Uterus (tissue), 4 donors: ENCODE measurements around the gene PLCG1. TPM values are rescaled to one million over a fixed set of nuclear protein-coding genes. Genes with fewer than 3 reads are reported as not detected.
A peak's percentile ranks its signal among the peaks of the same experiment; 100 is the strongest.

Experiments
- DNase-seq, 2 donors: peaks; one replicate each; pipeline ENCODE4 v3.0.0-alpha.2; 2019 to 2020
- H3K27ac ChIP-seq, 2 donors: fragments of 200-600 bp; sonication (generic); 1 replicate in 1 of 2; 2 replicates in 1 of 2; pipeline ENCODE4 v1.5.1; 2016 to 2018
- H3K27me3 ChIP-seq, 2 donors: fragments of 200-600 bp; sonication (generic); one replicate each; pipeline ENCODE4 v1.5.1; 2018 to 2019; ENCODE audit warnings: control low read depth in 1 of 2
- H3K36me3 ChIP-seq, 2 donors: fragments of 200-600 bp; sonication (generic); one replicate each; pipeline ENCODE4 v1.5.1; 2019; ENCODE audit warnings: control low read depth in 1 of 2
- H3K4me1 ChIP-seq, 2 donors: fragments of 200-600 bp; sonication (generic); one replicate each; pipeline ENCODE4 v1.5.1; 2018 to 2019; ENCODE audit warnings: control low read depth in 1 of 2
- H3K4me3 ChIP-seq, 2 donors: fragments of 200-600 bp; sonication (generic); 1 replicate in 1 of 2; 2 replicates in 1 of 2; pipeline ENCODE4 v1.5.1; 2018 to 2019; ENCODE audit warnings: mild to moderate bottlenecking in 1 of 2
- H3K9me3 ChIP-seq, 2 donors: fragments of 200-600 bp; sonication (generic); one replicate each; pipeline ENCODE4 v1.5.1; 2019; ENCODE audit warnings: control low read depth in 1 of 2
- CTCF ChIP-seq, 4 experiments: fragments of 200-600 bp in 2 of 4; fragments of 450-650 bp in 2 of 4; sonication (generic) in 2 of 4; IDR thresholded peaks; one replicate each; pipeline ENCODE4 v1.5.1; 2016 to 2019; ENCODE audit warnings: antibody characterized with exemption in 4 of 4, mild to moderate bottlenecking in 2 of 4, moderate library complexity in 1 of 4
- POLR2A ChIP-seq, 2 donors: fragments of 450-650 bp; IDR thresholded peaks; one replicate each; pipeline ENCODE4 v1.6.1; 2016; ENCODE audit warnings: antibody characterized with exemption in 2 of 2, mild to moderate bottlenecking in 1 of 2, moderate library complexity in 1 of 2
- intact Hi-C: fragments of 100-400 bp; cut with DNase I; formaldehyde crosslinking; loops from one replicate; pipeline ENCODE4 v1.15.1; 2023; ENCODE audit warnings: low total_unique reads
- total RNA-seq, 4 donors: library from RNA; depleted of rRNA in 3 of 4; stranded (reverse); fragments of >200 nt in 3 of 4; gene quantifications; one replicate each; pipeline versions ENCODE4 v1.1.0 to v1.2.4, GENCODE V29; 2014 to 2023
- donor health status: DM: yes; HTN: yes; CAD: no.

Gene PLCG1
- total RNA-seq, 4 donors from 2014 or later = 38.8 to 180 (median 138) TPM

GRCh38 chr20:41094353-41095055 is 42.8 kb upstream of the PLCG1 start:
- Histone ChIP-seq H3K4me1 (peaks cover 0 to 9% of the 10 kb centered on the region in 2 donors), H3K27me3 (no peaks in the 10 kb centered on the region), H3K4me3 (no peak overlapping the region), H3K9me3 (no peaks in the 10 kb centered on the region), H3K27ac (no peak overlapping the region), H3K36me3 (no peaks in the 10 kb centered on the region)
- intact Hi-C loops = loop anchor here (10.0 kb wide), 1 partner anchor 100 kb away; no protein-coding TSS in a partner anchor
- DNase-seq = peak in 1 of 2 donors; percentile 27
- no peak for TF ChIP-seq POLR2A (IDR thresholded peaks at IDR 0.05)
- TF ChIP-seq CTCF (IDR thresholded peaks at IDR 0.05) = no peak

- Histone ChIP-seq H3K27ac (no peak overlapping the region), H3K9me3 (no peaks in the 10 kb centered on the region), H3K4me1 (peaks cover 0 to 9% of the 10 kb centered on the region in 2 donors), H3K4me3 (no peak overlapping the region), H3K36me3 (no peaks in the 10 kb centered on the region), H3K27me3 (no peaks in the 10 kb centered on the region)
- peak; percentile 66 to 67 for DNase-seq
- intact Hi-C loops = loop anchor here (10.0 kb wide), 1 partner anchor 101 kb away; no protein-coding TSS in a partner anchor
- peak; percentile 80 to 87 (median 82) for TF ChIP-seq CTCF (IDR thresholded peaks at IDR 0.05)
- TF ChIP-seq POLR2A (IDR thresholded peaks at IDR 0.05) = no peak
Observed at GRCh38 chr20:41095110-41095969, 42.0 kb upstream of the PLCG1 start.

- intact Hi-C loops = loop anchor here (10.0 kb wide), 1 partner anchor 104 kb away; no protein-coding TSS in a partner anchor
- no peaks in the 10 kb centered on the region for H3K36me3 ChIP-seq
- no peak overlapping the region for H3K27ac ChIP-seq
- TF ChIP-seq POLR2A (IDR thresholded peaks at IDR 0.05) = no peak
- TF ChIP-seq CTCF (IDR thresholded peaks at IDR 0.05) = no peak
- H3K27me3 ChIP-seq = no peaks in the 10 kb centered on the region
- no peak overlapping the region for H3K4me3 ChIP-seq
- no peaks in the 10 kb centered on the region for H3K9me3 ChIP-seq
- H3K4me1 ChIP-seq = peaks cover 0 to 5% of the 10 kb centered on the region in 2 donors
- no peak for DNase-seq
Observed at GRCh38 chr20:41098703-41099250, 38.6 kb upstream of the PLCG1 start.

- no peak overlapping the region for H3K4me3 ChIP-seq
- H3K4me1 ChIP-seq = no peaks in the 10 kb centered on the region
- no peaks in the 10 kb centered on the region for H3K9me3 ChIP-seq
- intact Hi-C loops = no loop called here
- no peak overlapping the region for H3K27ac ChIP-seq
- no peak for DNase-seq
- no peak for TF ChIP-seq POLR2A (IDR thresholded peaks at IDR 0.05)
- no peak for TF ChIP-seq CTCF (IDR thresholded peaks at IDR 0.05)
- H3K36me3 ChIP-seq = no peaks in the 10 kb centered on the region
- no peaks in the 10 kb centered on the region for H3K27me3 ChIP-seq
Observed at GRCh38 chr20:41100001-41100480, 37.3 kb upstream of the PLCG1 start.
